ENCODE measurements around the gene HYCC1.
"Not testable (repeated sequence)": the region's sequence is repeated elsewhere in the genome, so short reads cannot be mapped to it uniquely, and the experiment has no call there.

Gene HYCC1

DNA sequence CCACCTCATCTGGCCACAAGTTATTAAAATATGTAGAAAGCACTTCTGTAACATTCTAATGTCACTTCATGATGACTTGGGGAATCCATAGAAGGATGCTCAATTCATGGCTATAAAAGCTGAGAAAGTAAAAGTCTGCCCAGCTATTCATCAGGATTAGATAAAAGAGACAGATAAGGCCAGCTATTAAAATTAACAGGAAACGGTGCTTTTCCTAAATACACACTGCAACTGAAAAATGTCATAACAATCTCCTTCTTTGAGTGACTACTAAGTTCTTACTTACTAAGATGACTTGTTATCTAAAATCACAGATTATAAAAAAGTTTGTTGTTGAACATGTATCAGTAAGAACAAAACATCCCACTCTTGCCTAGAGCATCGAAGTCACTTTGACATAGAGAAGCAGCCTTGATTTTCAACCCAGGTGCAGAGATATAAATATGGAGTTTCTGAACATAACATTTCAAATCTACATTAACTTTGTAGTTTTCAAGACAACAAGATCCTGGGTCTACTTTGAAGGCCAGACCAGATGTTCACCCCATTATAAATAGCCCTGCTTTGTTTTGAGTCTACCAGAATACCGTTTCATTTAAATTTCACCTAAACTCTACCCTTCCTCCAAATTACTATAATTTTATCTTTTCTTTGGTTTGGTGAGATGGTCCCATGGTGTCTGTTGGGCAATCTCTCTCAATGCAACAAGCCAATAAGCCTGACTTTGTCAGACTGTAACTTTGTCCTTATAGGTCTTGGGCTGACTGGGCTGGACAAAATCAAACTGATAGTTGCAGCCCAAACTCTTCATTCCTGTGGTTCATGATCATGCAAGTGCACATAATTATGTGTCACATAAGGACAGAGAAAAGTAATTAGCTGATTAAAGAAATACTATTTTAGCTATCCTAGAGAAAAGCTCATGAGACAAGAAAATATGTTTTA lies 24.0 kb downstream of the HYCC1 start:
- DNase-seq, result no peak

GRCh38 chr7:22985436-22985835 lies 28.5 kb downstream of the HYCC1 start:
- DNase-seq, result no peak

- no peak for DNase-seq
Observed at GRCh38 chr7:22983257-22983855, 30.6 kb downstream of the HYCC1 start.

DNA sequence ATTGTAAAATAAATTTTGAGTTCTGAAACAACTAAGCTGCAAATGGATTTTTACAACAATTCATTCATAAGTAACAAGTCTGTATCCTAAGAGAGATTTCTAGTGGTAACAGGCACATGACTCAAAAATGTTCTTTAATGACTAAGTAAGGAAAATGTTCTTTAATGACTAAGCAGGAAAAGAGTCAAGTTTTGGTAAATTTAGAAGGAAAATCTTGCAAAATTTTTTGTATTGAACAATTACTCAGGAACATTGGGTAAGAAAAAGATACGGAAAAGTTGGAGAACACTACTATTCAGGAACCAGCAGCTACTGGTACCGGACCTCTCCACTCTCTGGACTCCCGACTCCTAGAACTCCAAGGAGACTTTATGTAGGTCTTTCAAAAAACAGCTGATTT lies 33.5 kb downstream of the HYCC1 start:
- no peak for DNase-seq

GRCh38 chr7:22979861-22980260 lies 34.1 kb downstream of the HYCC1 start:
- DNase-seq, result no peak

DNA sequence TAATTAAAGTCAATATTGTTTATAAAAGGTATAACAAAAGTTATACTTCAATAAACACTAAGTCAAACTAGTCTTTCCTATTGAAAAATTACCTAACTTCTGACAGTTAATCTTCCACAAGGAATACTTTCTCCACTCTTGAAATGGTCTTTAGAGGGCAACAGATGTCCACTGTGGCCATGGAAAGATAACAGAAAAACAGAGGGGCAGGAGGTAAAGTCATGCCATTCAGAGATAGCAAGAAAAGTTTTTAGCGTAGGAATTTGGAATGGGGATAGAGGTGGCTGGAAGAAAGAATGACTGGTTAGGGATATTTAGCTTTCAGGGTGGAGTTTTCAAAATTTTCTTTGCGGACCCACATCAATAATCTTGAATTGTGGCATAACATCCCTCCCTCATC lies 34.7 kb downstream of the HYCC1 start:
- no peak for DNase-seq

GRCh38 chr7:22974636-22975035 lies 39.3 kb downstream of the HYCC1 start:
- not testable (repeated sequence) for DNase-seq

- DNase-seq, result no peak
Observed at GRCh38 chr7:22972207-22972606, 41.7 kb downstream of the HYCC1 start.

- DNase-seq, result no peak
Observed at GRCh38 chr7:22969010-22969431, 44.9 kb downstream of the HYCC1 start.

Data from anterior cingulate cortex (tissue), 58 donors.